HG02623 (cell line): ENCODE data around the gene CMSS1.

Source experiments
- ATAC-seq: cut with Tn5 transposase; IDR thresholded peaks from one replicate; pipeline ENCODE4 v1.9.1; 2021; ENCODE audit warnings: moderate library complexity; ENCODE audit not compliant: unreplicated experiment

The CMSS1 gene

DNA sequence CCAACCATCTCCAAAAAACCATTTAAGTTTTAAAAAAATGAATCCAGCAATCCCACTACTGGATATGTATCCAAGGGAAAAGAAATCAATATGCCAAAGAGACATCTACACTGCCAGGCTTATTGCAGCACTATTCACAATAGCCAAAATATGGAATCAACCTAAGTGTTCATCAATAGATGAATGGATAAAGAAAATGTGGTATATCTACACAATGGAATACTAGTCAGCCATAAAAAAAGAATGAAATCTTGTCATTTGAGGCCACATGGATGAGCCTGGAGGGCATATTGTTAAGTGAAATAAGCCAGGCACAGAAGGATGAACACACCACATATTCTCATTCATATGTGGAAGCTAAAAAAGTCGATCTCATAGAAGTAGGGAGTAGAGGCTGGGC lies 160.6 kb downstream of the CMSS1 start:
- ATAC-seq = no peak

DNA sequence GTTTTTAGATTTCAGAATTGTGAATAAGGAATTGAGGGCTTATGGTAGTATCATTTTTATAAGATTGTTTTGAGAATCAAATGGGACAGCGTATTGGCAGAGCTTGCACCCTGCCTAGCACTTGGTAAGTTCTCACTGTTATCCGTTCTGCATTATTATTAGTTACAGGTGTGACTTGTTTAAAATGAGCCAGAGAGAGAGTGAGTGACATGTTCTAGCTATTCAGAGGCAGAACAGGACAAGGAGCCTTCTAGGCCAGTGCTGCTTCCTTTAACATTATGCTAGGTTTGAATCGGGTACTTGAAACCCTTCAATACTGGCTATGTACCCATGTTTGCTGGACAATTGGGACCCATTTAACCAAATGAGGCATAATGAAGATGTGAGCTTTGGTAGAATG lies 162.9 kb downstream of the CMSS1 start:
- no peak for ATAC-seq

DNA sequence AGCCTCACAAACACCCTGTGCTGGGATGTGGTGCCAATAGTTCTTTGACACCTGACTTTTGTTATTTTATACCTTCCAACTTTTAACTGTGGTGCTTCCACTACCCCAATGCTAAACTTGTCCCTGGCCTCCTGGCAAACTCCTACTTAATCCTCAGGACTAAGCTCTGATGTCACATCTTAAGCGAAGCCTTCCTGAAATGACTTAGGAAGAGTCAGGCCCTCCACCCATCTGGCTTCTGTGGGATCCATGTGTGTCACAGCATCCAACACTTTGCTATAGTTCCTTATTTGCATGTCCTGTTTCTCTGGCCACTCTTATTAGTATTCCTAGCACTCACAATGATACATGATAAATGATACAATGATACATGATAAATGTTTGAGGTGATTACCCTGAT lies 163.5 kb downstream of the CMSS1 start:
- ATAC-seq = no peak

DNA sequence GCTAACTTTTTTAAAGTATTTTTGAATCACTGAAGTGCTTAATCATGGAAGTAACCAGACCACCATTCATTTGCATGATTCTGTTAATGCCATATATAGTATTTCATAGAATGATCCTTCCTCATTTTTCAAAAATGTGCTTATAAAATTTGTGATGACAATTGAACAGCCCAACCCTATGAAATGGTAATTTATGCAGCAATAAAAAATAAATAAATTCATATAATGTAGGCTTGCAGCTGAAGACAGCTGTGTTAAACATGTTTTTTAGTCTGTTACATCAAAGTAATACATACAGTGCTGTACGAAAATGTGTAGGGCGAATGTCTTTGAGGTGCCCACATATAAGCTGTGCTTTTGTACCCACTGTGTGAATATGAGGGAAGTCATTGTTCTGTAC lies 165.0 kb downstream of the CMSS1 start:
- no peak for ATAC-seq

DNA sequence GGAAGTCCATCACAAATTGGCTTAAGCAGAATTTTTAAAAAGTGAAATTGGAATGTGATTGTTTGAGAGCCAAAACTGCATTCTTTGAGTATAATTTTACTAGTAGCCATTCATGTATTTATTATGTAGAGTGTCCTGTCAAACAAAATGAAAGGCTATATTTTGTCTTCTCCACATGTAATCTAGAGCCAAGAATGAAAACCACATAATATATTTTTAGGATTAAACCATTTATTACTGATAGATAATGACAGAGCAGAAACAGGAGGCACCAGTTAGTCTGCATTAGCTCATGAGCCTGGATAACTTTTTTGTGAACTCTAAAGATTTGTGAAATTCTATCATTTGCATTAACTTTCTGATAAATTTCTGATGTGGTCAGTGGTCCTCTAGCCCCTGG lies 166.5 kb downstream of the CMSS1 start:
- ATAC-seq = no peak

DNA sequence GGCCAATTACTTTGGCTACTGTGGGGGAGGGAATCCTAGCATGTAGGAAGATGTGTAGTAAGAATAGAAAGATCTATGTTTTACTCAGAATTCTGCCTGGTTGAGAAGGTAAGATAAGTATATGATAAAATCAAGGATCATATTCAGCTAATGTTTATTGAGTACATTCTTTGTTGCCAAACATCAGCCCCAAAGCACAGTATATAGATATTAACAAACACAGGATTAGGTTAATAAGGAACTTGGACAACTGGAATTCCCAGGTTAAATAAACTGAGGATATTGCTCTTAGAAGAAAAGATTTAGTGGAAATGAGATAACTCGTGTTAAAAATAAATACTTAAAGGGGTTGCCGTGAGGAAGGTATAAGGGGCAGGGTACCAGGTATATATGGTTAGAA lies 167.0 kb downstream of the CMSS1 start:
- ATAC-seq = no peak

DNA sequence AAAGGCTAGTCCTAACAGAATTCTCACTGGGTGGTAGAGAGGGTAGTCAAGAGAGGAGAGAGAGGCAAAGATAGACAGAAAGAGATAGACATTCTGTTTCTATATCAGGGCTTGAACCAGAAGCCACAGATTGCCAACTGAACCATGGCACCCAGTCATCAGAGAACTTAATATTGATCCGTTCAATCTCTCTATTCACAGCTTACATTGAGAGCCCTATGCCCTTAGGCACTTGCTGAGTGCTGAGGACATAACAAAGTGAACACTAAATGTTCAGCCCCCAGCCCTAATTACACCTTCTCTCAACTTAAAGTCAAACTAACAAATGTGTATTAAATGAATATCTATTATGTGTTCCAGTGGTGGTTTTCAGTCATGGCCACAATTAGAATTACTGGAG lies 172.5 kb downstream of the CMSS1 start:
- ATAC-seq = no peak

DNA sequence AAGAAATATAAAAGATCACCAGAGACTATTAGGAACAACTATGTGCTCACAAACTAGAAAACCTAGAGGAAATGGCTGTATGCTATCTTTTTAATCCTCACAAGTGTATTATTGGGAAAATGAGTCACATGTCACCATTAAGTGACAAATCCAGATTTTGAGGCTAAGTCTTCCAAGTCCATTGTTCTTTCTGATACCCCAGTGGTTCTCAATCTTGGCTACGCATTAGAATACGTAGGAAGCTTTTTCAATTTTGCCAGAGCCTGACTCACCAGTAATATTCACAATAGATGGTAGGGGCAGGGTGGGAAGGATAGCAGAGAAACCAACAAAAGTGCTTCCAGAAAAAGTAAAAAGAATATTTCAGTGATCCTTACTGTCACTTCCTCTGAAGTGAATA lies 179.6 kb downstream of the CMSS1 start:
- ATAC-seq = no peak

DNA sequence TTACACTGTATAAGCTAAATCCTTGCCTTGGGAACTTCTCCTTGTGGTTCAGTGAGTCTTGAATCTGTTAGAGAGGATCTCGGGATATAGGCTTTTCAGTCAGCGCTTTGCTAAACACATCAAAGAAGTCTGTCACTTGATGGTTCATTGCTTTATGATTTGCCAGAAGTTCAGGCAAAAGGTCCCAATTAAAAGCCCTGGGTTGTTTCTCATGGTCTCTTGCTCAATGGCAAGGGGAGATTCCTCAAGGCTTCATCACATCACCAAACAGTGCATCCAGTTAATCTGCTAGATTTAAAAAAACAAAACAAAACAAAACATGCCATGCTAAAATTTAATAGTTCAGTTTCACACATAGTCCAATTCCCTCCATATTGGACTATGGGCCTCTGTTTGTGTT lies 181.9 kb downstream of the CMSS1 start:
- no peak for ATAC-seq

DNA sequence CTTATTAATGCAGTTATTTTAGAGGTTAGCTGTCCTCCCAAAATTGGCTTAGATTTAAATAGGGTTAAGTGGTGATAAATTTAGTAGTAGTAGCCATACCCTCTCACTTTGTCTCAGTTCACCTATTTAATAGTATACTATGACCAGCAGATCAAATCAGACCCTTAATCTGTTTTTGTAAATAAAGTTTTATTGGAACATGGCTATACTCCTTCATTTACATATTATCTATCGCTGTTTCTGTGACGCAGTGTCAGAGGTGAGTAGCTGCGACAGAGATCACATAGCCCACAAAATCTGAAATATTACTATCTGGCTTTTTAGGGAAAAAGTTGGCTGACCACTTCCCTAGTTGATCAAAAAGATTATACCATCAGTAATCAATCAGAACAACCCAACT lies 183.4 kb downstream of the CMSS1 start:
- no peak for ATAC-seq

DNA sequence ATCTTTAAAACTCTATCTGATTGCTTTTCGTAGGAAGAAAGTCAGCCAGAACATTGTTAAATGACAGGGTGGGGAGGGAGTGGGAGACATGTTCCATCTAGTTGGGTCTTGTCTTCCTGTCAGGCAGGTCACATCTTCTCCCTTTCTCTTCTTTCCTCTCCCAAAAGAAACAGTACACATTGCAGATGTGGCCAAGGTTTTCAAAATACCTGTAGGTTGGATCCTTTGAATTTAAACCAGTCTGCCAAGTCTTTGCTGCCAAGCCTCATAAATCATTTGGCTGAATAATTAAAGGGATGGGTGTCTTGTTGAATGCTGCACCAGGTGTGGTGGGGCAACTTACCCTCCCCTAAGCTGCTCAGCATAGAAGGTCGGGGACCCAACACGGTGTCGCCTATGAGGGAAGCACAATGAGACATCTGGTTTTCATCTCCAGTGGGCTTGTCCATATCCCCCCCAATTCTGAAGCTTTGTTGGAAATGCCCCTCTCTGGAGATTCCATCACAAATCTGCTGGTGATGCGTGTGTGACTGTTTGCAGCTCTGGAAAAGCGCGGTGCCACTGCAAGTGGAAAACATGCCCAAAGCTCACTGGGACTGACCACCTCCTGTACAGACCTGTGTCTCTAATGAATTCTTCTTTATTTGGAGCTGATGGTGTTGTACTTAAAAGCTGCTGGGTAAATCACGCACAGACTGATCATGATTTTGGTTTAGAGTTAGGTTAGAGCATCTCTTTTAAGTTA lies 184.0 kb downstream of the CMSS1 start:
- ATAC-seq = no peak

DNA sequence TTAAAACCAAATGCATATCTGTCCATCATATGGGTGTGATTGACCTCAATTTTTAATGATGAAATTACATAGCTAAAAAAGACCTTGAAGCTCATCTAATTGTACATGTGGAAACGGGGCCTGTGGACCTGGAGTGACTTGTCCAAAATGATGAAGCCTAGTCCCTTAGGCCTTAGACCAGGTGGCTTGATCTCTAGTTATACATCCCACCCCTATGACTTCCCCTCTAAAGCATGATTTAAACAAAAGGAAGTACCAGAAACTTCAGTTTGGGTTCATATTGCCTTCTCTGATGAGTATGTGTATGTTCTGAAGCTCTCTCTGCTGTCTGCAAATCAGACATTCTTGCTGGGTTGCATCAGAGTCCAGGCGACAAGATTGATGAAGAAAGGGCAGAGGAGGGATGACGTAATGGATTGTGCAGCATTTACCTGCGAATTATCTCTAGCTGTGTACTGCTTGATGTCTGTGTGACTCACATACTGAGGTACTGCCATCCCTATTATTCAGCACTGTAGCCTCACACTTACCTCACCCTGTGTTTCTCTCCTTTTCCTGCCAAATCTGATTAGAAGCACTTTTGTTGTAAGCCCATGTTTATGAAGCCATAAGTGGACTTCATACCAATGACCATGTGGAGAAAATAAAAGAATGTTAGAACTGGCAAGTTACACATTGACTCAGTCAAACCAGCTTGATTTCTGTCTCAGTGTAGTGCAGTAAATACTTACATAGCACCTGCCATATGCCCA lies 185.1 kb downstream of the CMSS1 start:
- no peak for ATAC-seq

DNA sequence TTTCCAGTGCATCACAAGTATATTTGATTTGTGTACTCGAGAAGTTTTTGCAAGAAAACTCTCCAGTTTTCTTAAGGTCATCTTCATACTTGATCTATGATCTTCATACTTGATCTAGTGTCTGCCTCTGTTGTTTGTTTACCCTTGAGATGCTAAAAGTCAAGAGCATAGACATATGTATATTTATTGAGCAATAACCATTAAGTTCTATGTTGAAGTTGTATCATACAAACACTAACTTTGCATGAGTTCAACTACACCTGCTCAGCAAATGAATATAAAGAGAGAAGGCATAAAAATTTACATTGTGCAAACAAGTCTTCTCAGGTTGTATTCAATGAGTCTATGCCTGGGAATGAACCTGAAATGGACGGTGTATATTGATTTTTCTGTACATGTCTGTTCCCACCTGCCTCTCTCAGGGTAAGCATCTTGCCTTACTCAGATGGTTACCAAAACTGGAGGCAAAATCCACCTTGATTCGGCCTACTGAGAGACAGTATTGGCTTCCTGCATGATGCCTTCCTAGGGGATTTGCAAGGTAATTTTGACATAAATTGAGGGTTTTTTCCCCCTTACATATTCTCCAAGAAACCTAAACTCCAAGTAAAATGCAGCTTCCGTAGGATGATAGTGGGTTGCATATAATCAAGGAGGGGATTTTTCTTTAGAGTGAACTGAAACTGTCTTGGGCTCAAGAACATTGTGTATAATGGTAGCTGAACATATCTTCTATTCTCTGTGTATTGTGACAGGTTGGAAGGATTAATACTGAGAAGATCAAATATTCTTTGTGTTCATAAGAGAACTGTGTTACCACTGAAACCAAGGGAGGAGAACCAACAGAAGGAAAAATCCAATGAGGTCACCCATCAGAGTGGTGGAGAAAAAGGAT lies 186.2 kb downstream of the CMSS1 start:
- no peak for ATAC-seq

DNA sequence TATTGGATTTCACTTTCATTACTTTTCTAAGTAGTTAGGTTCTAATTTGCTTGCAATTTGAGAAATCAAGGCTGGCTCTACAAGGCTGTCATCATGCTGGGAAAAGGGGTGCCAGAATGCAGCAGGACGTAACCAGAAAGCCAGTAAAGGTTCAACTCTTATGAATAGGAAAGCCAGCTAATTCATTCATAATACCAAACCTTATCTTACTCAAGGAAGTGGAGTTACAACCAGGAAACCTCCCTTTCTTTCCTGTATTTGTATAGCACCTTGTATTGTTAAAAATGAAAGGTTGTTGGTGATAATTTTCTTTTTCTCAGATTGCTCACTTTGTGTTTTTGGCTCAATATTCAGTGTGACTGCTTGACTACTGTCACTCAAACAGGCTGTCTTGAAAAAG lies 187.3 kb downstream of the CMSS1 start:
- ATAC-seq = no peak

DNA sequence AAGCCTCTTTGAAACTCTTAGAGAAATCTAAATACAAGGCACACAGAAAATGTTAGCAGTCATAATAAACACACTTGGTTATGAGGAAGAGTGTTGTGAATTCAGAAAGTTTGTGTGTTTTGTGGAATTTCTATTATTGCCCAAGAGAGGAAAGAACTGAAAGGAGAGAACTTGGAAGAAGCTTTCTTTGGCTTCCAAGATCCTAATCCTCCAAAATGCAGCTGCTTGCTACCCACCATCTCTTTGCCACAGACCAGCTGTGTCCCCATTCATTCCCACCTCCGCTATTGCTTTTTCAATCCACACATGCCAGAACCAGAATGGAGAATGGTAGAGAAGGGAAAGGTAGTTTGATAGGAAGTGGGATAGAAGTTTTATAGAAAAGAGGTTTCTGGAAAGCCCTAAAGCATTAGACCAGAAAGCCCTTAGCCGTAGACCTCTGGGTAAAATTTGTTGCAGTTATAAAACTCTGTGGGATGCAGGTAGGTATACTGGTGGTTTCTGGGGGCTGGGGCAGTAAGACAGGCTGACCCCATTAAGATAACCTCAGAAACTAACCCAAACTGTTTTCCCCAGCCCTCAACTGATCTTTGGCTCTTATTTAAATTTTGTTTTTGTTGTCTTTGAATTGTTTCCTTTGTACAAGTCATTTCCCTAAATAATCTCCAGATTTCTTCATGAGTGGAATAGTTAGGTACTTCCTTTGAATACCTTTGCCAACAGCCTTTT lies 188.2 kb downstream of the CMSS1 start:
- ATAC-seq = no peak

DNA sequence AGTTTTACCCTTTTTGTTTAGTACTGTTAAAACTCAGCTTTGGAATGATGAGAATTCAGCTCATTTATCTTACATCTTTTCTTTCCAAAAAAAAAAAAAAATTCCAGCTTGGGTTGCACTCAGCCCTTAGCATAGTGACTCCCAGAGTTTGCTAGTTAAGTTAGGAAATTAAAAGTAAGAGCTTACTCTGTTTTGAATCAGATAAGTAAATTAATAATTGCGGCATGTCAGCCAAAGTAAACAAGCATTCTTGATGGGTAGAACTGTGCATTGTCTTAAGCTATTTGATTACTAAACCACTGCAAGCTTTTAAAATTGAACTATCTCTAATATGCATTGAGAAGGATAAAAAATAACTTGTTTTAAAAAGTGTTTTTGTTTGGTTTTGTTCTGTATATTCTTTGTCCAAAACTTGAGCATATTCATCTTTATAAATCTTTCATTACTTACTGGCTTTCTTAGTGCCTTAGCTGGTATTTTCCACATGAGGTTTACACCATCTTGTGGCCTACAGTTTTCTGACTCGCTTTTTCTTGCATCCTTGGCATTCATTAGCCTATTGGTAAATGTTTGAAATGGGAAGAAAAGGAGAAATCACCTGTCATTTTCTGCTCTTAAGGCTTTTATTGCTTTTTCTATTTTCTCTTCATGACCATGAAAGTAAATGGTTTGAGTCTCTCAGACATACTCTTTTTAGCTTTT lies 189.1 kb downstream of the CMSS1 start:
- ATAC-seq = no peak

DNA sequence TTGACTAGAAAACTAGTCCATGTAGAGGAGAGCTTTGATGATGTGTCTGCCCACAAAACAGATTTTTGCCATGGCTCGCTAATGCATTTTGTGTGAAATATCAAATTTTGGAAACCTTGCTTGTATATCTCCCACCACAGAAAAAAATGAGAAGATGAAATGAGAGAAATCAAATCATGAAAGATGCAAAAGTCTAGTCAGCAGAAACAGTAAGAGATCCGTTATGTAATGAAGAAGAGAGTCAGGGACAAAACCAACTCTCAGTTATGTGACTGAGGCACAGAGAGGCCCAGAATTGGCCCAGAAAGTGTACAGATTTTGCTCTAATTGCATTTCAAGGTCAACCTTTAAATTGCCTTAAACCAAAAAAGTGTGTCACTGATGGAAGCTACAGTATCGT lies 189.7 kb downstream of the CMSS1 start:
- ATAC-seq = no peak

DNA sequence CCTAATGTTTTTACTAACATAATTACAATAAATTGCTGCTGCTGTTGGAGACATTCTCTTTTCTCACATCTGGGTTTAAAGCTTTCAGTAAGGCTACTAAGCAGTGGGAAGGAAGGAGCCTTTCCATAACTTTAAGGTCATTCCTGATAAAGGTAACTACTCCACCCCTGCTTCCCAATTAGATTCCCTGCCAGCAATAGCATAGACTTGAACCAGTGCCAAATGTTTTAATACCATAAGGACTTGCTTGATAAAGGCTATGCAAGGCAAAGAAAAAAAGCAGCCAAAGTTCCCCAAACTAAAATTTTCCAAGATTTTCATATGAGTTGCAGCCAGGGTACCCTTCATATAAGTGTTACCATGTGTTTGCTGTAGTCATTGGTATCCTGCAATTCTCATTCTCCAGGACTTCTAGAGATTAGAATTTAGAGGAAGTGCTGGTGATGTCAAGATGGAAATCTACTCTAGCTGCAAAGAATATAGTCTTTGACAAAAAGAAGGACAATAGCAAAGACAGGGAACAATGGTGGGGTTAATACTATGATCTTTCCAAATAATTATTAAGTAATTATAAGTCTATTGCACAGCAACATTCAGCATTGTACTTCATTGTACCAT lies 190.5 kb downstream of the CMSS1 start:
- ATAC-seq = no peak

DNA sequence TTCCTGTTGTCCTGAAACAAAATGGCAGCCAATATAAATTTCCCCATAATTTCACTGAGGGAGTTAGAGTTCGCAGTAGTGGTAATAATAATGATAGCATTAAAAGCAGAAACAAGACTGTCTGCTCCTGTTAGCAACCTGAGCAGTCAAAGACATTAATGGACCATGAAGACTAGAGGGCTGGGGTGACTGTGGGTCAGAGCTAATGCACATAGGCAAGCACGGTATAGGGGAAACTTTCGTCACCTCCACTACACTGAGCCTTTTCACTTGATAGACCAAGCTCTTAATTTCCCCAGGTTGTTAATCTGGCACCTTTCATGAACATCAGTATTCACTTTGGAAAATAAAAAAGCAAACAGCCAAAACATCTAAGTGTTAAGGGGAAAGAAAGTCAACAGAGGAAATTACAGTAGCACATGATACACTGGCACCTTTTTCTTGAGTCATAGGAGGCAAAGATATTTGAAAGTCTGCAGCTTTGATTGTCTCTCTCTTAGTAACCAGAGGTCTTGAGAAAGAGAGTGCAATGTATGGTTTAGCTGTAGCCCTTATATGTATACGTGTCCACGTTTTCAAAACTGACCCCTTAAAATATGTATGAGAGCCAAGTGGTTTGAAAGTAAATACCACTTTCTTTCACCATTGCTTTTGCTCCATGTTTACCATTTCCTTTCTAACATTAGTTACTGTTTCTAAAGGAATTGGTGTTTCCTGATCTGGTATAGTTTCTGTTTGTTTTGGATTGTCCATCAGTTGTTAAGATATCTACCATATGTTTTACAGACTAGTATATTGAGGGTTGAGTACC lies 191.8 kb downstream of the CMSS1 start:
- no peak for ATAC-seq
